Measurements from ENCODE around the gene C1QL4. TPM values are rescaled to one million over a fixed set of nuclear protein-coding genes. Genes with fewer than 3 reads are reported as not detected.
"Not testable (repeated sequence)": the region's sequence is repeated elsewhere in the genome, so short reads cannot be mapped to it uniquely, and the experiment has no call there.

Gene C1QL4
- polyA plus RNA-seq, 2 of the 4 experiments (the other 2 are of a cell fraction), result 1.5 to 2.8 TPM

GRCh38 chr12:49322367-49322707, 14.7 kb downstream of the C1QL4 start:
- H3K27ac ChIP-seq, result peak overlapping the region; percentile 80 to 91
- TF ChIP-seq ZSCAN20 (CRISPR knock-in tag; IDR thresholded peaks at IDR 0.05), result no peak
- no peak for TF ChIP-seq CEBPB (IDR thresholded peaks at IDR 0.05)
- TF ChIP-seq HOXB5 (CRISPR knock-in tag; IDR thresholded peaks at IDR 0.05), result no peak
- TF ChIP-seq TP53 (CRISPR knock-in tag; IDR thresholded peaks at IDR 0.05), result no peak
- no peak for TF ChIP-seq HOXA7 (CRISPR knock-in tag; IDR thresholded peaks at IDR 0.05)
- no peak for TF ChIP-seq FOSL2 (IDR thresholded peaks at IDR 0.05)
- TF ChIP-seq FOSL2 (CRISPR knock-in tag; IDR thresholded peaks at IDR 0.05), result no peak
- no peak for TF ChIP-seq HOXB13 (CRISPR knock-in tag; IDR thresholded peaks at IDR 0.05; ENCODE audit: low read depth)
- TF ChIP-seq EHMT2 (IDR thresholded peaks at IDR 0.05; ENCODE audit: low read depth), result no peak
- TF ChIP-seq JUNB (IDR thresholded peaks at IDR 0.05), result no peak
- TF ChIP-seq NPAS2 (CRISPR knock-in tag; IDR thresholded peaks at IDR 0.05; ENCODE audit: borderline replicate concordance), result no peak
- TF ChIP-seq PHF8 (IDR thresholded peaks at IDR 0.05; ENCODE audit: borderline replicate concordance, low read depth), result no peak
- TF ChIP-seq REST (IDR thresholded peaks at IDR 0.05), result no peak
- no peak for TF ChIP-seq USF2 (IDR thresholded peaks at IDR 0.05)
- no peak for TF ChIP-seq RNF2 (IDR thresholded peaks at IDR 0.05; ENCODE audit: borderline replicate concordance, low read depth)
- no peak for TF ChIP-seq RAD21 (conservative IDR thresholded peaks at IDR 0.05 in 1 of 2, IDR thresholded peaks at IDR 0.05 in 1 of 2)
- TF ChIP-seq FOXS1 (CRISPR knock-in tag; IDR thresholded peaks at IDR 0.05), result no peak
- FAIRE-seq (no peak), DNase-seq (ENCODE audit: low read depth in 1 of 2, low spot score in 1 of 2) (no peak), ATAC-seq (peak in 1 of 2 experiments; percentile 0; a peak in 2 of 6 replicates)
- 24% methylated on average over 12 of the region's 12 CpGs for WGBS (ENCODE audit: missing lambda C conversion rate)
- ChIA-PET CTCF (interaction anchor here (1.0 to 7.9 kb wide), 10 partner anchors 9 to 301 kb away, joined by 3 to 66 read pairs (median 12); partner anchors contain the start of genes C1QL4, DNAJC22, PRPF40B and PRPH), POLR2A (interaction anchor here (1.0 to 2.0 kb wide), 13 partner anchors 9 to 419 kb away, joined by 3 to 30 read pairs (median 5); partner anchors contain the start of genes C1QL4, MCRS1, SPATS2 and TMBIM6)
- H3K4me2 ChIP-seq, result peak overlapping the region; percentile 91
- peak overlapping the region; percentile 62 for H3K4me3 ChIP-seq
- peaks cover 12% of the 10 kb centered on the region; the same call in 2 of the 3 replicates for H3K4me1 ChIP-seq
- no peaks in the 10 kb centered on the region for H3K9me3 ChIP-seq

GRCh38 chr12:49320411-49321103, 16.4 kb downstream of the C1QL4 start:
- CTCF ChIA-PET, result interaction anchor here (0.7 to 7.9 kb wide), 6 partner anchors 11 to 31 kb away, joined by 3 to 66 read pairs (median 26); partner anchors contain the start of genes C1QL4 and PRPH
- H3K4me3 ChIP-seq; H3K27ac ChIP-seq; H3K4me2 ChIP-seq; FAIRE-seq; ATAC-seq; H3K9me3 ChIP-seq; POLR2A ChIA-PET; DNase-seq (ENCODE audit: low read depth in 1 of 2, low spot score in 1 of 2): not testable (repeated sequence)
- peaks cover 13% of the 10 kb centered on the region for H3K4me1 ChIP-seq
- 90% methylated on average over 9 of the region's 9 CpGs for WGBS (ENCODE audit: missing lambda C conversion rate)

- H3K9me3 ChIP-seq; DNase-seq (ENCODE audit: low read depth in 1 of 2, low spot score in 1 of 2); ATAC-seq; H3K4me2 ChIP-seq; H3K27ac ChIP-seq; FAIRE-seq; H3K4me3 ChIP-seq; POLR2A ChIA-PET: not testable (repeated sequence)
- H3K4me1 ChIP-seq, result peaks cover 12% of the 10 kb centered on the region
- CTCF ChIA-PET, result interaction anchor here (0.6 to 7.9 kb wide), 4 partner anchors 14 to 869 kb away, joined by 3 to 66 read pairs (median 3); no protein-coding TSS in a partner anchor
- peak; percentile 54 for TF ChIP-seq ZC3H11A (IDR thresholded peaks at IDR 0.05)
- 95% methylated on average over 10 of the region's 10 CpGs for WGBS (ENCODE audit: missing lambda C conversion rate)
These were observed 19.9 kb downstream of the C1QL4 start for GRCh38 chr12:49317118-49317517.
